HG02759 (cell line): ENCODE measurements around the gene FAM151B.
"Not testable (repeated sequence)": the region's sequence is repeated elsewhere in the genome, so short reads cannot be mapped to it uniquely, and the experiment has no call there.

ENCODE experiments used
- ATAC-seq: cut with Tn5 transposase; IDR thresholded peaks from one replicate; pipeline ENCODE4 v1.9.1; 2021; ENCODE audit warnings: mild to moderate bottlenecking, moderate library complexity; ENCODE audit not compliant: unreplicated experiment

FAM151B gene

GRCh38 chr5:80580291-80580690, 92.4 kb downstream of the FAM151B start:
- ATAC-seq, result not testable (repeated sequence)

- no peak for ATAC-seq
These were observed 96.9 kb downstream of the FAM151B start for GRCh38 chr5:80584770-80585169.

GRCh38 chr5:80588858-80589540, 101.1 kb downstream of the FAM151B start:
- no peak for ATAC-seq

GRCh38 chr5:80590766-80591165, 102.9 kb downstream of the FAM151B start:
- no peak for ATAC-seq

DNA sequence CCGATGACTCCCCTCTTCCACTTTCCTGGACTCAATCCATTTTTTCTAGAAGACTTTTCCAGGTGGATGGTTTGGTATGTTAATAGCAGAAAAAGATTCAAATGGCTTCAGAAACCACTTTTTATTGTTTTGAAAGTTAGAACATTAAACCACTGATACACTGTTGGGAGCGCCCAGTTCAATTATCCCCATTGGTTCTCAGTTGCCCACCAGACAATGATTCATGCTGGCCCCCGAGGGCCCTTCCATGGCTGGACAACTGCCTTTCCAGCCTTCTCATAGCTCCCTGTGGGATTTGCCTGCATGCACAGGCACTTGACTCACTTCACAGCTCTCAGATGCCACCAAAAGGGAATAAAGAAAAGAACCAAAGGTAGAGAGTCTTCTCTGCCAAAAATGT, 103.5 kb downstream of the FAM151B start:
- ATAC-seq, result no peak

DNA sequence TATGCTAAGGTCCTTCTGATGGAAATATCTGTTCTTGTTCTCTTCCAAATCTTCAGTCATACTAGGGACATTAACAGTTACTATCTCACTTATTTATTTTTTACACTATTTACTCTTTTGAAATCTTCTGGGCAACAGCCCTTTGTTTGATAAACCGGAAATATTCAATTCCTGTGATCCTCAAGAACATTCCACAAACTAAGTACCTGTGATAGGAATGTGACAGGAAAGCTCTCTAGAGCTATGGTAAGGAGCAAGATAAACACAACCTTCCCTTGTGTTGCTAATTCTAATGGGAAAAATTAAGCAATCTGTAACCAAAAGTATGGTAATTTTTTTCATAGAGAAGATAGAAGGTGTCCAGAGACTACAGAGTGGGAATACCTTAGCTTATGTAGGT, 104.2 kb downstream of the FAM151B start:
- ATAC-seq, result no peak
